Right atrium auricular region (tissue), 2 donors: ENCODE results near the gene NPC1. TPM values are rescaled to one million over a fixed set of nuclear protein-coding genes. Genes with fewer than 3 reads are reported as not detected.

Experiments
- DNase-seq: peaks from one replicate; pipeline ENCODE4 v3.0.0-alpha.2; 2019; ENCODE audit warnings: low spot score
- H3K27ac ChIP-seq, 2 donors: fragments of 200-600 bp; sonication (generic); 1 replicate in 1 of 2; 2 replicates in 1 of 2; pipeline ENCODE4 v1.5.1; 2016 to 2019
- H3K27me3 ChIP-seq, 2 donors: fragments of 200-600 bp; sonication (generic); one replicate each; pipeline versions ENCODE4 v1.5.1 to v1.6.0; 2017 to 2019
- H3K36me3 ChIP-seq: fragments of 200-600 bp; sonication (generic); one replicate; pipeline ENCODE4 v1.5.1; 2016
- H3K4me1 ChIP-seq, 2 donors: fragments of 200-600 bp; sonication (generic); one replicate each; pipeline versions ENCODE4 v1.5.1 to v1.6.0; 2017 to 2019
- H3K4me3 ChIP-seq, 2 donors: fragments of 200-600 bp; sonication (generic); 1 replicate in 1 of 2; 2 replicates in 1 of 2; pipeline ENCODE4 v1.5.1; 2017 to 2019; ENCODE audit warnings: mild to moderate bottlenecking in 1 of 2, moderate library complexity in 1 of 2
- H3K9me3 ChIP-seq, 2 donors: fragments of 200-600 bp; sonication (generic); one replicate each; pipeline ENCODE4 v1.5.1; 2019
- CTCF ChIP-seq, 2 donors: fragments of 200-600 bp; sonication (generic); IDR thresholded peaks; one replicate each; pipeline ENCODE4 v1.5.1; 2019; ENCODE audit warnings: antibody characterized with exemption in 2 of 2
- total RNA-seq, 2 donors: library from RNA; depleted of rRNA; stranded (reverse); fragments of >200 nt; gene quantifications; one replicate each; pipeline ENCODE4 v1.1.0, GENCODE V29; 2016

Gene NPC1
- total RNA-seq, 2 donors from 2014 or later = 16.2 to 26.4 TPM

GRCh38 chr18:23524213-23524707 is 62.0 kb downstream of the NPC1 start:
- H3K27ac ChIP-seq = no peak overlapping the region
- TF ChIP-seq CTCF (IDR thresholded peaks at IDR 0.05) = no peak

GRCh38 chr18:23523429-23524212 is 62.7 kb downstream of the NPC1 start:
- no peak overlapping the region for H3K27ac ChIP-seq
- no peak for TF ChIP-seq CTCF (IDR thresholded peaks at IDR 0.05)
- no peaks in the 10 kb centered on the region for H3K27me3 ChIP-seq
- no peak overlapping the region for H3K4me3 ChIP-seq
- peaks cover 89% of the 10 kb centered on the region for H3K36me3 ChIP-seq
- DNase-seq = no peak
- H3K4me1 ChIP-seq = peaks cover 0 to 4% of the 10 kb centered on the region in 2 donors
- no peaks in the 10 kb centered on the region for H3K9me3 ChIP-seq

More at GRCh38 chr18:23524213-23524707, 62.0 kb downstream of the NPC1 start:
- H3K4me1 ChIP-seq = peaks cover 0 to 7% of the 10 kb centered on the region in 2 donors
- peaks cover 89% of the 10 kb centered on the region for H3K36me3 ChIP-seq
- no peaks in the 10 kb centered on the region for H3K27me3 ChIP-seq
- H3K9me3 ChIP-seq = no peaks in the 10 kb centered on the region
- no peak overlapping the region for H3K4me3 ChIP-seq
- no peak for DNase-seq

GRCh38 chr18:23521907-23522306 is 64.4 kb downstream of the NPC1 start:
- Histone ChIP-seq H3K4me1 (peaks cover 0 to 4% of the 10 kb centered on the region in 2 donors), H3K27me3 (no peaks in the 10 kb centered on the region), H3K9me3 (no peaks in the 10 kb centered on the region), H3K4me3 (no peak overlapping the region), H3K36me3 (peaks cover 95% of the 10 kb centered on the region), H3K27ac (no peak overlapping the region)
- no peak for DNase-seq
- no peak for TF ChIP-seq CTCF (IDR thresholded peaks at IDR 0.05)

GRCh38 chr18:23521271-23521670 is 65.0 kb downstream of the NPC1 start:
- H3K4me3 ChIP-seq = no peak overlapping the region
- H3K9me3 ChIP-seq = no peaks in the 10 kb centered on the region
- DNase-seq = no peak
- H3K27me3 ChIP-seq = no peaks in the 10 kb centered on the region
- peaks cover 0 to 4% of the 10 kb centered on the region in 2 donors for H3K4me1 ChIP-seq
- TF ChIP-seq CTCF (IDR thresholded peaks at IDR 0.05) = no peak
- H3K36me3 ChIP-seq = peaks cover 95% of the 10 kb centered on the region
- no peak overlapping the region for H3K27ac ChIP-seq

GRCh38 chr18:23519734-23520133 is 66.6 kb downstream of the NPC1 start:
- peaks cover 83% of the 10 kb centered on the region for H3K36me3 ChIP-seq
- no peak overlapping the region for H3K4me3 ChIP-seq
- H3K4me1 ChIP-seq = peaks cover 0 to 4% of the 10 kb centered on the region in 2 donors
- no peak for DNase-seq
- no peaks in the 10 kb centered on the region for H3K9me3 ChIP-seq
- H3K27me3 ChIP-seq = no peaks in the 10 kb centered on the region
- TF ChIP-seq CTCF (IDR thresholded peaks at IDR 0.05) = no peak
- H3K27ac ChIP-seq = no peak overlapping the region
